ENCODE data around the gene KRTAP16-1. TPM values are rescaled to one million over a fixed set of nuclear protein-coding genes. Genes with fewer than 3 reads are reported as not detected.

KRTAP16-1 gene
- total and polyA plus RNA-seq, 2 of the 4 experiments (the other 2 are of a cell fraction) = not detected

DNA sequence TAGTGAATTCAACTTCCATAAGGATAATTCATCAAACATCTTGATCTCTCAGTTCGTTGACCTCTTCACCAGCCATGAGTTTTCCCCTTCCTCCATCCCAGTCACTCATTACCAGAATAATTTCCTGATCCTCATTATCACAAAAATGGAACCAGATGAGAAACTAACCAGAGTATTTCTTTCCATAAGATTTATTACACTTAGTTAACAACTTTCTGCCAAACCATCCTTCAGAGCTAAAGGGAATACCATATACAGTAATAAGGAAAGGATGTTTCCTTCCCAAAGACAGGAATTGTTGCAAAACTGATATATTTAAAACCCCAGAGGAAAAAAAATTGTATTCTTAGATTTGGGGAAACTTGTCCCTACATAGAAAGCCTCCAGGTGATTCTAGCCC is 15.1 kb downstream of the KRTAP16-1 start:
- CTCF ChIA-PET = no interaction called here
- H3K9me1 ChIP-seq (ENCODE audit: insufficient read depth, low read length) = no peaks in the 10 kb centered on the region

More for the DNA sequence above, 15.1 kb downstream of the KRTAP16-1 start:
- H4K20me1 ChIP-seq (ENCODE audit: insufficient read depth, low read length) = no peaks in the 10 kb centered on the region
- no peak overlapping the region for H2BK120ac ChIP-seq (ENCODE audit: low read depth, low read length)
- no peak overlapping the region for H4K5ac ChIP-seq (ENCODE audit: low read depth, low read length)
- H2BK20ac ChIP-seq (ENCODE audit: low read depth, low read length) = no peak overlapping the region
- H4K8ac ChIP-seq (ENCODE audit: low read depth in 2 of 2, low read length in 2 of 2) = no peak overlapping the region
- intact Hi-C loops (cut with micrococcal nuclease) (no loop called here), in situ Hi-C loops (cut with MboI; ENCODE audit: low sequenced_read_pairs) (no loop called here), dilution Hi-C loops (cut with HindIII; ENCODE audit: low sequenced_read_pairs, unreplicated experiment) (no loop called here)
- POLR2A ChIA-PET (ENCODE audit: unreplicated experiment) = no interaction called here
- H2BK15ac ChIP-seq (ENCODE audit: low read depth, low read length) = no peak overlapping the region
- H3K4me2 ChIP-seq (ENCODE audit: low read depth, low read length) = no peak overlapping the region
- H3K18ac ChIP-seq (ENCODE audit: low read depth, low read length) = no peak overlapping the region
- H3K9me3 ChIP-seq (ENCODE audit: control insufficient read depth, insufficient read depth, low read length) = no peaks in the 10 kb centered on the region
- BruUV-seq (replicated peaks) = no TSS peak
- H2BK5ac ChIP-seq (ENCODE audit: low read depth, low read length, poor library complexity, severe bottlenecking) = no peak overlapping the region
- H2AFZ ChIP-seq (replicated peaks; ENCODE audit: low read length, poor library complexity) = no peak overlapping the region
- H3K27ac ChIP-seq (ENCODE audit: insufficient read depth, low read length) = no peak overlapping the region
- H2AK9ac ChIP-seq (replicated peaks; ENCODE audit: low read depth, low read length, poor library complexity) = no peak overlapping the region
- no peak overlapping the region for H2AK5ac ChIP-seq (ENCODE audit: low read depth, low read length)
- no peak for DNase-seq
- H3K27me3 ChIP-seq (ENCODE audit: control insufficient read depth, insufficient read depth, low read length) = no peaks in the 10 kb centered on the region; the same call in 1 of the 2 replicates
- no peak overlapping the region for H3K4me3 ChIP-seq (ENCODE audit: insufficient read depth, low read depth, low read length)
- WGBS, 2 experiments (ENCODE audit: extremely low coverage in 2 of 2, insufficient read length in 1 of 2) = 80% methylated on average over 1 of the region's 1 CpG; no CpG with 5 or more reads in 1 of the 2 experiments
- no peak for ATAC-seq (ENCODE audit: low read depth)
- H3K4me1 ChIP-seq (ENCODE audit: control insufficient read depth, insufficient read depth, low read length) = no peaks in the 10 kb centered on the region
- no peak overlapping the region for H3K56ac ChIP-seq (ENCODE audit: extremely low read depth, insufficient read depth, low read length)
- H3K79me1 ChIP-seq (ENCODE audit: low read depth in 1 of 2, low read length in 2 of 2) = no peaks in the 10 kb centered on the region
- TF ChIP-seq NFE2L2 (IDR thresholded peaks at IDR 0.05; ENCODE audit: low read depth, low read length) = no peak
- no peak for TF ChIP-seq MAZ (IDR thresholded peaks at IDR 0.05; ENCODE audit: borderline replicate concordance, low read depth, low read length)
- no peak for TF ChIP-seq SMC3 (IDR thresholded peaks at IDR 0.05; ENCODE audit: low read depth, low read length)
- TF ChIP-seq BHLHE40 (IDR thresholded peaks at IDR 0.05; ENCODE audit: low read depth, low read length) = no peak
- TF ChIP-seq CHD1 (IDR thresholded peaks at IDR 0.05; ENCODE audit: low read depth, low read length) = no peak
- TF ChIP-seq RFX5 (IDR thresholded peaks at IDR 0.05; ENCODE audit: low read depth, low read length) = no peak
- TF ChIP-seq, protein P1, sequence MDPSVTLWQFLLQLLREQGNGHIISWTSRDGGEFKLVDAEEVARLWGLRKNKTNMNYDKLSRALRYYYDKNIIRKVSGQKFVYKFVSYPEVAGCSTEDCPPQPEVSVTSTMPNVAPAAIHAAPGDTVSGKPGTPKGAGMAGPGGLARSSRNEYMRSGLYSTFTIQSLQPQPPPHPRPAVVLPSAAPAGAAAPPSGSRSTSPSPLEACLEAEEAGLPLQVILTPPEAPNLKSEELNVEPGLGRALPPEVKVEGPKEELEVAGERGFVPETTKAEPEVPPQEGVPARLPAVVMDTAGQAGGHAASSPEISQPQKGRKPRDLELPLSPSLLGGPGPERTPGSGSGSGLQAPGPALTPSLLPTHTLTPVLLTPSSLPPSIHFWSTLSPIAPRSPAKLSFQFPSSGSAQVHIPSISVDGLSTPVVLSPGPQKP (IDR thresholded peaks at IDR 0.05; ENCODE audit: borderline replicate concordance, low read depth, low read length) = no peak
- TF ChIP-seq, protein P2, sequence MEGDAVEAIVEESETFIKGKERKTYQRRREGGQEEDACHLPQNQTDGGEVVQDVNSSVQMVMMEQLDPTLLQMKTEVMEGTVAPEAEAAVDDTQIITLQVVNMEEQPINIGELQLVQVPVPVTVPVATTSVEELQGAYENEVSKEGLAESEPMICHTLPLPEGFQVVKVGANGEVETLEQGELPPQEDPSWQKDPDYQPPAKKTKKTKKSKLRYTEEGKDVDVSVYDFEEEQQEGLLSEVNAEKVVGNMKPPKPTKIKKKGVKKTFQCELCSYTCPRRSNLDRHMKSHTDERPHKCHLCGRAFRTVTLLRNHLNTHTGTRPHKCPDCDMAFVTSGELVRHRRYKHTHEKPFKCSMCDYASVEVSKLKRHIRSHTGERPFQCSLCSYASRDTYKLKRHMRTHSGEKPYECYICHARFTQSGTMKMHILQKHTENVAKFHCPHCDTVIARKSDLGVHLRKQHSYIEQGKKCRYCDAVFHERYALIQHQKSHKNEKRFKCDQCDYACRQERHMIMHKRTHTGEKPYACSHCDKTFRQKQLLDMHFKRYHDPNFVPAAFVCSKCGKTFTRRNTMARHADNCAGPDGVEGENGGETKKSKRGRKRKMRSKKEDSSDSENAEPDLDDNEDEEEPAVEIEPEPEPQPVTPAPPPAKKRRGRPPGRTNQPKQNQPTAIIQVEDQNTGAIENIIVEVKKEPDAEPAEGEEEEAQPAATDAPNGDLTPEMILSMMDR (conservative IDR thresholded peaks at IDR 0.05; ENCODE audit: low read depth, low read length) = no peak
- H4K91ac ChIP-seq (ENCODE audit: insufficient read depth, low read depth, low read length) = no peak overlapping the region
- H3K4ac ChIP-seq (ENCODE audit: low read depth, low read length) = no peak overlapping the region
- no peak overlapping the region for H3K9ac ChIP-seq (ENCODE audit: low read depth, low read length)
- no peak overlapping the region for H3K14ac ChIP-seq (replicated peaks; ENCODE audit: low read depth, low read length)
- H3K36me3 ChIP-seq (ENCODE audit: control insufficient read depth, insufficient read depth, low read length) = no peaks in the 10 kb centered on the region
- H3K23ac ChIP-seq (ENCODE audit: low read depth, low read length) = no peak overlapping the region

All from IMR-90 (cell line).